ENCODE measurements around the gene MUC20. TPM values are rescaled to one million over a fixed set of nuclear protein-coding genes. Genes with fewer than 3 reads are reported as not detected.
"Not testable (repeated sequence)": the region's sequence is repeated elsewhere in the genome, so short reads cannot be mapped to it uniquely, and the experiment has no call there.

MUC20 gene
- total RNA-seq, 1 donor from 2014 or later = not detected

DNA sequence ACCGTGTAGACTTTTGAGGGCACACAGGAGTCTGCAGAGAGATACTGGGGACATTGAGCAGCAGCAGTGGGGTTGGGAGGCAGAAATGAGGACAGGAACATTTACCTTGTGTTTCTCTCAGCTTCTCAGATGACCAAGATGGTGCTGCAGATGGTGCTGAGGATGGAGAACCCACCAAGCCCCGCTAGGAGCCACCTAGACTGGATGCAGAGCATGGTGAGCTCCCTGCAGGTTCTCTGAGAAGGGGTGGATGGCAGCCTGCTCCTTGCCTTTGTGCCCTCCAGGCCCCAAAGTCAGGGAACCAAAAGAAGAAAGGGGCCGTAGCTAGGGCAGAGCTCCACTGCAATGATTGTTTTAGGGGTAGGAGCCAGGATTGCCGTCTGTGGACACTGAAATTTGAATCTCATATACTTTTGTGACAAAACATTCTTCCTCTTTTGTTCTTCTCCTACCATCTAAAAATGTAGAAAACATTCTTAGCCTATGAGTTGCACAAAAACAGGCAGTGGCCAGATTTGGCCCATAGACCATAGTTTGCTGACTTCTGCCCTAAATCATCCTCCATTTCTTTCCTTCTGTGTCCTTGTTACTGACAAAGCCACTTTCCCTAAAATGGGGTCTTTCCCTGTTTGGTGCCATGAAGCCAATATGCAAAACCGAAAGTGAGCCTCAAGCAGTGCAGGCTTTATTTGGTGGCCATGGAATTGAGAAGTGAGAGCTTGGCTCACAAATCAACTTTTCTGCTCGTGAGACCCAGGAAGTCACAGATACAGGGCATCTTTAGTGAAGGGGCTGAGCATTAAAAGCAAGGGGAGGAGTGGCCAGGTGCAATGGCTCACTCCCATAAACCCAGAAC is 11.9 kb upstream of the MUC20 start:
- TF ChIP-seq, protein P1, sequence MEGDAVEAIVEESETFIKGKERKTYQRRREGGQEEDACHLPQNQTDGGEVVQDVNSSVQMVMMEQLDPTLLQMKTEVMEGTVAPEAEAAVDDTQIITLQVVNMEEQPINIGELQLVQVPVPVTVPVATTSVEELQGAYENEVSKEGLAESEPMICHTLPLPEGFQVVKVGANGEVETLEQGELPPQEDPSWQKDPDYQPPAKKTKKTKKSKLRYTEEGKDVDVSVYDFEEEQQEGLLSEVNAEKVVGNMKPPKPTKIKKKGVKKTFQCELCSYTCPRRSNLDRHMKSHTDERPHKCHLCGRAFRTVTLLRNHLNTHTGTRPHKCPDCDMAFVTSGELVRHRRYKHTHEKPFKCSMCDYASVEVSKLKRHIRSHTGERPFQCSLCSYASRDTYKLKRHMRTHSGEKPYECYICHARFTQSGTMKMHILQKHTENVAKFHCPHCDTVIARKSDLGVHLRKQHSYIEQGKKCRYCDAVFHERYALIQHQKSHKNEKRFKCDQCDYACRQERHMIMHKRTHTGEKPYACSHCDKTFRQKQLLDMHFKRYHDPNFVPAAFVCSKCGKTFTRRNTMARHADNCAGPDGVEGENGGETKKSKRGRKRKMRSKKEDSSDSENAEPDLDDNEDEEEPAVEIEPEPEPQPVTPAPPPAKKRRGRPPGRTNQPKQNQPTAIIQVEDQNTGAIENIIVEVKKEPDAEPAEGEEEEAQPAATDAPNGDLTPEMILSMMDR (IDR thresholded peaks at IDR 0.05; ENCODE audit: insufficient read depth, low read depth, low read length) = no peak
- no peak for TF ChIP-seq EZH2 (IDR thresholded peaks at IDR 0.05; ENCODE audit: insufficient read depth, low read length)
- H3K4me3 ChIP-seq (ENCODE audit: insufficient read depth, low read depth, low read length) = no peak overlapping the region
- Mint-ChIP-seq H3K36me3 (ENCODE audit: low read depth, unreplicated experiment) (peaks cover 7% of the 10 kb centered on the region), H3K9me3 (ENCODE audit: unreplicated experiment) (no peaks in the 10 kb centered on the region), H3K4me1 (ENCODE audit: low read depth, unreplicated experiment) (no peaks in the 10 kb centered on the region), H3K27me3 (ENCODE audit: low read depth, unreplicated experiment) (peaks cover 21% of the 10 kb centered on the region), H3K4me3 (ENCODE audit: unreplicated experiment) (no peak overlapping the region), H3K27ac (ENCODE audit: unreplicated experiment) (peak overlapping the region; percentile 58)
- H3K79me2 ChIP-seq (ENCODE audit: insufficient read depth, low read length) = no peaks in the 10 kb centered on the region
- no peak overlapping the region for H3K27ac ChIP-seq (ENCODE audit: low read depth, low read length)
- H3K27me3 ChIP-seq (ENCODE audit: insufficient read depth, low read length) = no peaks in the 10 kb centered on the region
- H3K9ac ChIP-seq (ENCODE audit: low read length) = no peak overlapping the region
- H3K4me2 ChIP-seq (ENCODE audit: low read length) = no peak overlapping the region
- DNase-seq (ENCODE audit: low read depth) (peak; percentile 31), FAIRE-seq (no peak)
- H3K9me3 ChIP-seq (ENCODE audit: insufficient read depth, low read depth, low read length) = no peaks in the 10 kb centered on the region
- H3K36me3 ChIP-seq (ENCODE audit: insufficient read depth, low read length) = no peaks in the 10 kb centered on the region
- H2AFZ ChIP-seq (ENCODE audit: low read depth, low read length) = no peak overlapping the region
- no peaks in the 10 kb centered on the region for H3K4me1 ChIP-seq (ENCODE audit: insufficient read depth, low read length)
- H4K20me1 ChIP-seq (ENCODE audit: insufficient read depth, low read length) = no peaks in the 10 kb centered on the region

GRCh38 chr3:195709676-195710085 is 11.1 kb upstream of the MUC20 start:
- Mint-ChIP-seq H3K4me3 (ENCODE audit: unreplicated experiment) (no peak overlapping the region), H3K27ac (ENCODE audit: unreplicated experiment) (peak overlapping the region; percentile 58), H3K4me1 (ENCODE audit: low read depth, unreplicated experiment) (no peaks in the 10 kb centered on the region), H3K36me3 (ENCODE audit: low read depth, unreplicated experiment) (peaks cover 7% of the 10 kb centered on the region), H3K9me3 (ENCODE audit: unreplicated experiment) (peaks cover 3% of the 10 kb centered on the region), H3K27me3 (ENCODE audit: low read depth, unreplicated experiment) (peaks cover 20% of the 10 kb centered on the region)
- Histone ChIP-seq H3K27me3 (ENCODE audit: insufficient read depth, low read length) (no peaks in the 10 kb centered on the region), H3K79me2 (ENCODE audit: insufficient read depth, low read length) (no peaks in the 10 kb centered on the region), H3K4me3 (ENCODE audit: insufficient read depth, low read depth, low read length) (no peak overlapping the region), H3K4me2 (ENCODE audit: low read length) (no peak overlapping the region), H3K36me3 (ENCODE audit: insufficient read depth, low read length) (no peaks in the 10 kb centered on the region), H3K4me1 (ENCODE audit: insufficient read depth, low read length) (no peaks in the 10 kb centered on the region), H4K20me1 (ENCODE audit: insufficient read depth, low read length) (no peaks in the 10 kb centered on the region), H3K9me3 (ENCODE audit: insufficient read depth, low read depth, low read length) (no peaks in the 10 kb centered on the region), H2AFZ (ENCODE audit: low read depth, low read length) (no peak overlapping the region), H3K9ac (ENCODE audit: low read length) (no peak overlapping the region), H3K27ac (ENCODE audit: low read depth, low read length) (no peak overlapping the region)
- FAIRE-seq (no peak), DNase-seq (ENCODE audit: low read depth) (no peak)
- TF ChIP-seq, protein P1 (IDR thresholded peaks at IDR 0.05; ENCODE audit: insufficient read depth, low read depth, low read length) = no peak
- no peak for TF ChIP-seq EZH2 (IDR thresholded peaks at IDR 0.05; ENCODE audit: insufficient read depth, low read length)

DNA sequence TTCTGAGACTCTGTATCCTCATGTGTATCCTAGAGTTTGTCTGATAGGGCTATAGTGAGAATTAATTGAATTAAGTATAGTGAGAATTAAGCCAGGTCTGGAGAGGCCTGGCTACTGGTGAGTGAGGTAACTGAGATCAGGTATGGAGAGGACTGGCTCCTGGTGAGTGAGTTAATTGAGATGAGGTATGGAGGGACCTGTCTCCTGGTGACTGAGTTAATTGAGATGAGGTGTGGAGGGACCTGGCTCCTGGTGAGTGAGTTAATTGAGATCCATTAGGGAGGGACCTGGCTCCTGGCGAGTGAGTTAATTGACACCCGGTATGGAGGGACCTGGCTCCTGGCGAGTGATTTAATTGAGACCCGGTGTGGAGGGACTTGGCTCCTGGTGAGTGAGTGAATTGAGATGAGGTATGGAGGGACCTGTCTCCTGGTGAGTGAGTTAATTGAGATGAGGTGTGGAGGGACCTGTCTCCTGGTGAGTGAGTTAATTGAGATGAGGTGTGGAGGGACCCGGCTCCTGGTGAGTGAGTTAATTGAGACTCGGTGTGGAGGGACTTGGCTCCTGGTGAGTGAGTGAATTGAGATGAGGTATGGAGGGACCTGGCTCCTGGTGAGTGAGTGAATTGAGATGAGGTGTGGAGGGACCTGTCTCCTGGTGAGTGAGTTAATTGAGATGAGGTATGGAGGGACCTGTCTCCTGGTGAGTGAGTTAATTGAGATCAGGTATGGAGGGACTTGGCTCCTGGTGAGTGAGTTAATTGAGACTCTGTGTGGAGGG is 10.5 kb upstream of the MUC20 start:
- H3K36me3 Mint-ChIP-seq (ENCODE audit: low read depth, unreplicated experiment); H2AFZ ChIP-seq (ENCODE audit: low read depth, low read length); DNase-seq (ENCODE audit: low read depth); H3K9me3 ChIP-seq (ENCODE audit: insufficient read depth, low read depth, low read length); H3K4me3 ChIP-seq (ENCODE audit: insufficient read depth, low read depth, low read length); H3K4me2 ChIP-seq (ENCODE audit: low read length); H3K36me3 ChIP-seq (ENCODE audit: insufficient read depth, low read length); H4K20me1 ChIP-seq (ENCODE audit: insufficient read depth, low read length); FAIRE-seq; H3K4me1 Mint-ChIP-seq (ENCODE audit: low read depth, unreplicated experiment); H3K27me3 ChIP-seq (ENCODE audit: insufficient read depth, low read length); H3K79me2 ChIP-seq (ENCODE audit: insufficient read depth, low read length); H3K27ac ChIP-seq (ENCODE audit: low read depth, low read length); H3K4me1 ChIP-seq (ENCODE audit: insufficient read depth, low read length); H3K4me3 Mint-ChIP-seq (ENCODE audit: unreplicated experiment); H3K9ac ChIP-seq (ENCODE audit: low read length); H3K27ac Mint-ChIP-seq (ENCODE audit: unreplicated experiment); H3K9me3 Mint-ChIP-seq (ENCODE audit: unreplicated experiment): not testable (repeated sequence)
- peaks cover 14% of the 10 kb centered on the region for H3K27me3 Mint-ChIP-seq (ENCODE audit: low read depth, unreplicated experiment)

- H3K27me3 ChIP-seq (ENCODE audit: insufficient read depth, low read length); FAIRE-seq; H2AFZ ChIP-seq (ENCODE audit: low read depth, low read length); H3K4me2 ChIP-seq (ENCODE audit: low read length); H3K27ac ChIP-seq (ENCODE audit: low read depth, low read length); H3K9me3 ChIP-seq (ENCODE audit: insufficient read depth, low read depth, low read length); H3K79me2 ChIP-seq (ENCODE audit: insufficient read depth, low read length); H4K20me1 ChIP-seq (ENCODE audit: insufficient read depth, low read length); H3K4me1 Mint-ChIP-seq (ENCODE audit: low read depth, unreplicated experiment); H3K4me3 Mint-ChIP-seq (ENCODE audit: unreplicated experiment); DNase-seq (ENCODE audit: low read depth); H3K9me3 Mint-ChIP-seq (ENCODE audit: unreplicated experiment); H3K27ac Mint-ChIP-seq (ENCODE audit: unreplicated experiment); H3K27me3 Mint-ChIP-seq (ENCODE audit: low read depth, unreplicated experiment); H3K36me3 ChIP-seq (ENCODE audit: insufficient read depth, low read length); H3K4me3 ChIP-seq (ENCODE audit: insufficient read depth, low read depth, low read length); H3K4me1 ChIP-seq (ENCODE audit: insufficient read depth, low read length); H3K36me3 Mint-ChIP-seq (ENCODE audit: low read depth, unreplicated experiment); H3K9ac ChIP-seq (ENCODE audit: low read length): not testable (repeated sequence)
Measured at GRCh38 chr3:195711091-195711812, 9.5 kb upstream of the MUC20 start.
